NCI-H2227 treated with DMSO at 0.1 percent for 48 hours (cell line): ENCODE measurements around the gene FLCN.

Experiments
- DNase-seq: peaks from one replicate; lab custom pipeline; 2025; lab: John Stamatoyannopoulos, UW

Gene FLCN

GRCh38 chr17:17236295-17237025, 508 bp downstream of the FLCN start:
- no peak for DNase-seq

GRCh38 chr17:17235212-17236174, 1.5 kb downstream of the FLCN start:
- DNase-seq: no peak

- no peak for DNase-seq
Observed at GRCh38 chr17:17232303-17232621, 4.7 kb downstream of the FLCN start.

GRCh38 chr17:17231621-17232302, 5.2 kb downstream of the FLCN start:
- DNase-seq: no peak

- no peak for DNase-seq
Observed at GRCh38 chr17:17229416-17230384, 7.3 kb downstream of the FLCN start.

- DNase-seq: no peak
Observed at GRCh38 chr17:17228521-17229279, 8.3 kb downstream of the FLCN start.

GRCh38 chr17:17227608-17228520, 9.1 kb downstream of the FLCN start:
- no peak for DNase-seq

GRCh38 chr17:17226451-17227265, 10.3 kb downstream of the FLCN start:
- DNase-seq: no peak

- DNase-seq: no peak
Observed at GRCh38 chr17:17225901-17226300, 11.1 kb downstream of the FLCN start.

- DNase-seq: no peak
Observed at GRCh38 chr17:17224137-17224536, 12.8 kb downstream of the FLCN start.

- no peak for DNase-seq
Observed at GRCh38 chr17:17223736-17224135, 13.2 kb downstream of the FLCN start.

GRCh38 chr17:17221329-17221728, 15.6 kb downstream of the FLCN start:
- DNase-seq: no peak

GRCh38 chr17:17220529-17220928, 16.4 kb downstream of the FLCN start:
- no peak for DNase-seq

GRCh38 chr17:17217995-17218394, 19.0 kb downstream of the FLCN start:
- DNase-seq: no peak

GRCh38 chr17:17216776-17217175, 20.2 kb downstream of the FLCN start:
- DNase-seq: no peak

GRCh38 chr17:17216236-17216635, 20.7 kb downstream of the FLCN start:
- DNase-seq: no peak

- DNase-seq: no peak
Observed at GRCh38 chr17:17215575-17215974, 21.4 kb downstream of the FLCN start.

GRCh38 chr17:17214646-17215436, 22.1 kb downstream of the FLCN start:
- DNase-seq: no peak
